GM12873 (cell line): ENCODE data around the gene STX8.

ENCODE experiments used
- CTCF ChIP-seq: IDR thresholded peaks from 2 replicates; pipeline ENCODE4 v1.5.1; 2012; ENCODE audit warnings: low read depth, mild to moderate bottlenecking, moderate library complexity, low read length, control low read depth; ENCODE audit not compliant: insufficient read depth; ENCODE audit errors: missing control alignments

STX8 gene

DNA sequence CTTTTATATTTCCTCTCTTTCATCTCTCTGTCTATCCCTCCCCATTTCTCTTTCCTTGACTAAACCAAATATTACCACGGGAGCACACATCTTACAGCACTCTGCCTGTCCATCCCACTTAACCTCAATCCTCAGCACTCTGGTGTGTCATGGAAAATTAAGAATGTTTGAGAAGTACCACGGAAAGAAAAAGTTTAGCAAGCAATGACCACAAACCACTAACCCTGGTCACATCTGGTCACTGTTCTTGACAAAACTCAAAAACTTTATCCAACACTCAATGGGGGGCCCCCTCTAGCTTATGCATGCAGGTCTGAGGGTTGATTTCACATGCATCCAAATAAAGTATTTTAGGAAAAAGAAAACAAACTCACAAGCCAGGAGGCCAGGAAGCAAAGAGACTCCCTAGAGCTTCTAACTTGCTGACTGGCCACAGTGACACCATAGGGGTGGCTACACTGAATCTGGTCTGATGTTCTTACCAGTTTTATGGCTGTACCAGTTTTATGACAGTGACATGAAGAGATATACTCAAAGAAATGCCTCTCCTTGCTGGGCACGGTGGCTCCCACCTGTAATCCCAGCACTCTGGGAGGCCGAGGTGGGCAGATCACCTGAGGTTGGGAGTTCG is 229.2 kb downstream of the STX8 start:
- TF ChIP-seq CTCF: no peak

DNA sequence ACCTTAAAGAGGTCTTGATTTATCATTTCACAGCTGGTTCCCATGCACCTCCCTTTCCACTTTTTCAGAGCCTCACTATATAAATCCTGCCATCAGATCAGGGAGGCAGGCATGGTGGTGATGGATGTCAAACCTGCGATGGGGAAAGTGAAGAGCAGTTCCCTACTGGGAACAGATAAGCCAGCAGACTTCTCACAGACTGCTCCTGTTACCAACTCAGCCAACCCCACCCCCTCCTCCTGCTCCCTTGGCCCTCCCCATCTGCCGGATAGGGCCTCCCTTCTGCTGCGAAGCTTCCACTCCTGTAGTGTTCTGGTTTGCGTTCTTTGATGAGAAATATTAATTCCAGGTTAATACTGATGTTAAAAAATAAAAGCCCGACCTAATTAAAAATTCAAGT is 232.1 kb downstream of the STX8 start:
- TF ChIP-seq CTCF: no peak

GRCh38 chr17:9342225-9342624 is 233.4 kb downstream of the STX8 start:
- TF ChIP-seq CTCF: no peak

DNA sequence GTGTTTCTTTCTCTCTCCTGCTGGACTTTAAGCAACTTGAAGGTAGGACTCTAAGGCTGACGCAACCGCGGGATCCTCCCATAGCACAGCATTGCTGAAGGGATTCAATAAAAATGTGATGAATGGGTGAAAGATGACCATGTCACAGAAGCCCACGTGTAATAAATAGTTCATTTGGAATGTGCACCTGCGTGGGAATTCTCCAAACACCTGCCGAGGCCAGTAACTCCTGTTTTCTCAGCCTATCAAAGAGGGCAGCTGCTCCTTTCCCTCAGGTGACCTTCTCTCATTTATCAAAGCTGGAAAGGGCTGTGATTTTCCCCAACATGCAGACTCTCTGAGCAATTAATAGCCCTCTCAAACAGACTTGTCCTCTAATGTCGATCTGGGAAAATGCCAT is 235.7 kb downstream of the STX8 start:
- no peak for TF ChIP-seq CTCF

GRCh38 chr17:9336817-9337216 is 238.8 kb downstream of the STX8 start:
- no peak for TF ChIP-seq CTCF

DNA sequence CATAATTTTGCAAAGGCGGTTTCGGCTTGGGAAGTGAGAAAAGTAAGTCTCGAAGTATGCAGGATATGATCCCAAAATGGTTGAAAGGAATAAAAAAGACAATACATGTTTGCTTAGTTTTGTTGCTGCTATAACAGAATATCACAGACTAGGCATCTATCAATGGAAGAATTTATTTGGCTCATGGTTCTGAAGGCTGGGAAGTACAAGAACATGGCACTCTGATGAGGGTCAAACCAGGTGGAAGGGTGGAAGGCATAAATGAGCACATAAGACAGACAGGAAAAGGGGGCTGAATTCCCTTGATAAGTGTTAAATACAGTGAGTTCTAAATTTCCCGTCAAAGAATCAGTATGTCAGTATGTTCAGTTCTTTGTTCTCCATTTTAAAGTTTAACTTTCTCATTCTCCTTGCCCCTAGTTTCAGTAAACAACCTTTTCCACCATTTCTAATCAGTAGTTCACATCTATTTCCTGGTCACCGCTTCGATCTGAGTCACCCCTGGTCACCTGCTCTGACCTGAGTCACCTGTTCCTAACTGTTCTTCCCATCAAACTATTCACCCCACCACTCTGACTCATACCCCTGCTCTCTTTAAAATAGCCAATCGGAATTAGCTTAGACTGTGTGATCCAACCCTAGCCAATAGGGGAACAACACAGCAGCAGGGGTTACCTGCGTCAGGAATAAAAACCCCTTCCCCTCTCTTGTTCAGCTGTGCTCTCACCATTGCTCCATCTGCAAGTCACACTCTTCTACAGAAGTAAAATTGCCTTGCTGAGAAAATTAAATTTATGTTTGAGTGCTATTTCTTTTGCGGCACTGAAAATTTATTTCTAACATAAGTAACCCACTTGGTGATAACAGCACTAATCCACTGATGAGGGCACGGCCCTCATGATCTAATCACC is 240.8 kb downstream of the STX8 start:
- TF ChIP-seq CTCF: no peak

DNA sequence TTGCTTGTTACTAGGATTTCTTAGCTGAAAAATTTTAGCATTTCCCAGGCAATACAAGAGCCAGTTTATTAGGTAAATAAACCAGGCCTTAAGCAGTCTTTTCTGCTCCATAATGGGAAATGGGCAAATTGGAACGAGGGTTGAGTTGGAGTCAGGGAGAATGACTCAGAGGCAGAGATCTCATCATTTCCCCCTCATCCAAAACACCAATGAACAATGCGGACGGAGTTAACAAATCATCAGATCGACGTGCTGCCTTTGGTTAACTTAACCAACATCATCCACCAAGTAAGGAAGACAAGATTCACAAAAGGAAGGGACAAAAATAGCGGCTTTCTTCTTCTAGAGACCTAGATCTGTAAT is 243.5 kb downstream of the STX8 start:
- no peak for TF ChIP-seq CTCF
